Measurements from ENCODE around the gene IGSF21. TPM values are rescaled to one million over a fixed set of nuclear protein-coding genes. Genes with fewer than 3 reads are reported as not detected.

IGSF21 gene
- total and polyA plus RNA-seq, 2 of the 8 experiments (the other 6 are each of a cell fraction or from before 2014, with no cell fraction given), result 22.5 to 28.5 TPM

GRCh38 chr1:18058981-18059605, 48.5 kb upstream of the IGSF21 start:
- Histone ChIP-seq H2BK120ac (replicated peaks; ENCODE audit: low read depth, low read length) (no peak overlapping the region), H2AFZ (ENCODE audit: low read length) (no peak overlapping the region), H3K18ac (ENCODE audit: extremely low read depth, low read length) (no peak overlapping the region), H3K79me1 (ENCODE audit: low read depth, low read length) (no peaks in the 10 kb centered on the region), H3K23me2 (ENCODE audit: low read depth, low read length) (no peaks in the 10 kb centered on the region), H3K27ac (ENCODE audit: low read depth, low read length) (no peak overlapping the region), H4K20me1 (replicated peaks in 1 of 2; ENCODE audit: control insufficient read depth in 1 of 2, insufficient read depth in 2 of 2, low read length in 2 of 2) (no peaks in the 10 kb centered on the region), H3K9ac (replicated peaks in 1 of 4; ENCODE audit: extremely low read depth in 1 of 4, low read depth in 3 of 4, low read length in 3 of 4) (no peak overlapping the region), H3K4me1 (replicated peaks in 1 of 4; ENCODE audit: control insufficient read depth in 3 of 4, insufficient read depth in 4 of 4, low read length in 3 of 4) (no peaks in the 10 kb centered on the region), H3K4ac (replicated peaks; ENCODE audit: insufficient read length, low read depth, low read length) (no peak overlapping the region), H2BK20ac (ENCODE audit: low read length) (no peak overlapping the region), H3K4me3 (ENCODE audit: extremely low read depth in 1 of 4, insufficient read depth in 2 of 4, low read depth in 3 of 4, low read length in 4 of 4) (no peak overlapping the region), H3K79me2 (ENCODE audit: control insufficient read depth in 1 of 2, insufficient read depth in 2 of 2, low read length in 2 of 2) (no peaks in the 10 kb centered on the region), H3K14ac (ENCODE audit: insufficient read length) (no peak overlapping the region), H4K8ac (ENCODE audit: extremely low read depth, insufficient read depth, low read length) (peak overlapping the region; percentile 69; the same call in 1 of the 2 replicates), H4K91ac (replicated peaks; ENCODE audit: insufficient read length, low read length) (no peak overlapping the region), H2BK15ac (ENCODE audit: low read length) (0 out of 2 replicates have a peak overlapping the region, but pooled peaks have one; percentile 54), H3K56ac (replicated peaks; ENCODE audit: insufficient read length, low read depth, low read length) (no peak overlapping the region), H2BK5ac (ENCODE audit: low read depth, low read length) (no peak overlapping the region), H2BK12ac (ENCODE audit: low read depth, low read length) (no peak overlapping the region), H3K9me3 (ENCODE audit: insufficient read depth in 2 of 2, low read depth in 1 of 2, low read length in 1 of 2) (no peaks in the 10 kb centered on the region), H3K36me3 (ENCODE audit: control insufficient read depth in 2 of 4, insufficient read depth in 4 of 4, low read length in 3 of 4) (no peaks in the 10 kb centered on the region), H3K4me2 (ENCODE audit: insufficient read depth in 1 of 2, low read depth in 2 of 2, low read length in 2 of 2) (no peak overlapping the region), H3K23ac (ENCODE audit: insufficient read length) (no peak overlapping the region), H4K5ac (ENCODE audit: insufficient read length, low read depth, low read length) (no peak overlapping the region), H3K27me3 (replicated peaks in 1 of 4; ENCODE audit: control insufficient read depth in 3 of 4, extremely low read depth in 1 of 4, insufficient read depth in 3 of 4, low read length in 3 of 4) (peaks cover 0 to 3% (median under 1%) of the 10 kb centered on the region in 4 experiments; a peak in 2 of 7 replicates), H2AK5ac (ENCODE audit: low read depth, low read length) (no peak overlapping the region)
- FAIRE-seq, result no peak
- WGBS, 2 experiments (ENCODE audit: extremely low coverage in 1 of 2, insufficient coverage in 1 of 2, insufficient read length in 1 of 2, insufficient replicate concordance in 2 of 2, low coverage in 1 of 2, low lambda C conversion rate in 2 of 2, missing lambda C conversion rate in 1 of 2), result 90% methylated on average over 7 of the region's 7 CpGs; no CpG with 5 or more reads in 1 of the 2 experiments
- ChIA-PET POLR2A (ENCODE audit: partially characterized antibody) (no interaction called here), CTCF (ENCODE audit: partially characterized antibody) (interaction anchor here (0.6 to 2.8 kb wide), 9 partner anchors 9 to 306 kb away, joined by 3 to 10 read pairs (median 3); no protein-coding TSS in a partner anchor)
- no peak for DNase-seq (ENCODE audit: low read depth in 1 of 2, low spot score in 2 of 2)
- TF ChIP-seq SIN3A (conservative IDR thresholded peaks at IDR 0.05 in 1 of 2, IDR thresholded peaks at IDR 0.05 in 1 of 2; ENCODE audit: low read depth in 1 of 2, low read length in 2 of 2) (no peak), TAF7 (optimal IDR thresholded peaks at IDR 0.05; ENCODE audit: borderline replicate concordance, low read depth, low read length) (no peak), POU5F1 (IDR thresholded peaks at IDR 0.05; ENCODE audit: low read depth, low read length) (no peak), BACH1 (IDR thresholded peaks at IDR 0.05; ENCODE audit: low read length) (no peak), TAF1 (IDR thresholded peaks at IDR 0.05; ENCODE audit: low read depth, low read length) (no peak), E2F6 (IDR thresholded peaks at IDR 0.05) (no peak), SRF (IDR thresholded peaks at IDR 0.05; ENCODE audit: low read depth, low read length) (no peak), CBX5 (IDR thresholded peaks at IDR 0.05; ENCODE audit: low read depth, low read length) (no peak), CEBPB (IDR thresholded peaks at IDR 0.05; ENCODE audit: low read depth, low read length) (no peak), SP4 (IDR thresholded peaks at IDR 0.05; ENCODE audit: low read length) (no peak), FOSL1 (IDR thresholded peaks at IDR 0.05; ENCODE audit: insufficient read depth, low read depth, low read length) (no peak), JUN (IDR thresholded peaks at IDR 0.05; ENCODE audit: low read depth, low read length) (no peak), YY1 (IDR thresholded peaks at IDR 0.05; ENCODE audit: low read depth, low read length) (no peak), CHD1 (IDR thresholded peaks at IDR 0.05; ENCODE audit: low read depth, low read length) (no peak)
